ENCODE results near the gene SLC26A11.

DNA sequence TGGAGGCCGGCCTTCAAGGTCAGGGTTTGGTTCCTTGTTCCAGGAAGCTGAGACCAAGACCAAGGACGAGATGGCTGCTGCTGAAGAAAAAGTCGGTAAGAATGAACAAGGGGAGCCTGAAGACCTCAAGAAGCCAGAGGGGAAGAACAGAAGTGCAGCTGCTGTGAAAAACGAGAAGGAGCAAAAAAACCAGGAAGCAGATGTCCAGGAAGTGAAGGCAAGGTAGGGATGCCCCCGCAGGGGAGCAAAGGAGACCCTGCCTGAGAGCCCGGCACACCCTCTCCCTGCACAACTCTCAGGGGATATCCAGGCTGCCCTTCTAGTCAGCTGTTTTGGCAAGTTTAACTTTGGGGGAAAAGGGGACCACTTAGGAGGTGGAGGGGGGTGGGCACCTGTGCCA, 69.4 kb downstream of the SLC26A11 start:
- TF ChIP-seq, protein P1, sequence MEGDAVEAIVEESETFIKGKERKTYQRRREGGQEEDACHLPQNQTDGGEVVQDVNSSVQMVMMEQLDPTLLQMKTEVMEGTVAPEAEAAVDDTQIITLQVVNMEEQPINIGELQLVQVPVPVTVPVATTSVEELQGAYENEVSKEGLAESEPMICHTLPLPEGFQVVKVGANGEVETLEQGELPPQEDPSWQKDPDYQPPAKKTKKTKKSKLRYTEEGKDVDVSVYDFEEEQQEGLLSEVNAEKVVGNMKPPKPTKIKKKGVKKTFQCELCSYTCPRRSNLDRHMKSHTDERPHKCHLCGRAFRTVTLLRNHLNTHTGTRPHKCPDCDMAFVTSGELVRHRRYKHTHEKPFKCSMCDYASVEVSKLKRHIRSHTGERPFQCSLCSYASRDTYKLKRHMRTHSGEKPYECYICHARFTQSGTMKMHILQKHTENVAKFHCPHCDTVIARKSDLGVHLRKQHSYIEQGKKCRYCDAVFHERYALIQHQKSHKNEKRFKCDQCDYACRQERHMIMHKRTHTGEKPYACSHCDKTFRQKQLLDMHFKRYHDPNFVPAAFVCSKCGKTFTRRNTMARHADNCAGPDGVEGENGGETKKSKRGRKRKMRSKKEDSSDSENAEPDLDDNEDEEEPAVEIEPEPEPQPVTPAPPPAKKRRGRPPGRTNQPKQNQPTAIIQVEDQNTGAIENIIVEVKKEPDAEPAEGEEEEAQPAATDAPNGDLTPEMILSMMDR (IDR thresholded peaks at IDR 0.05) = no peak
- no peak for TF ChIP-seq POLR2A (IDR thresholded peaks at IDR 0.05)

Measured in thyroid gland (tissue), 4 donors.